Measurements from ENCODE around the gene SV2A. TPM values are rescaled to one million over a fixed set of nuclear protein-coding genes. Genes with fewer than 3 reads are reported as not detected.

Gene SV2A
- total RNA-seq, 1 experiment from 2014 or later, result 4.7 TPM

DNA sequence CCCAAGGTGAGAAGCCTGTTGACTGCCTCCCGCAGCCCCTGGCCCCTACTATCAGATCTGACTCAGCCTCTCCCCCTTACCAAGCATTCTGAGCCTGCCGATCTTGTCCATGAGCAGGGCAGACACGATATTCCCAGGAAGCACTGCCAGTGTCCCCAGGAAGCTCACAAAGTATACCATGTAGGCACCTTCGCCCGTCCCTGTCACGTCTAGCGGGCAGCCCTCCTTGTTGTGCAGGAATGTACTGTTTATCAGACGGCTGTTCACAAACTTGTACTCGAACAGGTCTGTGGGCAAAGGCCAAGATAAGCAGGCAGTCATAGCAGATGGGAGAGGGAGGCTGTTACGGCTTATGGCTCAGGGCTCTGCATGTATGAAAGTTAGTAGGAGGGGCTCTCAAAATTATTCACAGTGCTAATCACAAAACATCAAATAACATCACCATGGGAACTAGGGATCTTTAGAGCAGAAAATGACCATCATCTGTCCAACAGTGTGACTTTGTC lies 11.0 kb downstream of the SV2A start:
- Histone ChIP-seq H3K9me3 (no peaks in the 10 kb centered on the region), H3K27me3 (replicated peaks; ENCODE audit: control insufficient read depth, insufficient read depth, low read length) (no peaks in the 10 kb centered on the region), H3K4me1 (peaks cover 33% of the 10 kb centered on the region), H3K4me3 (ENCODE audit: low read depth, low read length) (no peak overlapping the region), H3K36me3 (ENCODE audit: control insufficient read depth, insufficient read depth, low read length) (no peaks in the 10 kb centered on the region)
- CTCF ChIA-PET, result no interaction called here
- intact Hi-C loops (cut with micrococcal nuclease; ENCODE audit: unreplicated experiment), result no loop called here
- no peaks in the 10 kb centered on the region for H3K27me3 Mint-ChIP-seq (ENCODE audit: insufficient read depth, unreplicated experiment)
- peaks cover 5% of the 10 kb centered on the region for H3K36me3 Mint-ChIP-seq (ENCODE audit: insufficient read depth, unreplicated experiment)
- no TSS peak for BruUV-seq (replicated peaks)
- peaks cover 37% of the 10 kb centered on the region for H3K4me1 Mint-ChIP-seq (ENCODE audit: low read depth, unreplicated experiment)
- H3K4me3 Mint-ChIP-seq (ENCODE audit: unreplicated experiment), result no peak overlapping the region
- POLR2A ChIA-PET, result no interaction called here
- H3K27ac Mint-ChIP-seq (ENCODE audit: unreplicated experiment), result peak overlapping the region; percentile 45
- TF ChIP-seq, protein P1, sequence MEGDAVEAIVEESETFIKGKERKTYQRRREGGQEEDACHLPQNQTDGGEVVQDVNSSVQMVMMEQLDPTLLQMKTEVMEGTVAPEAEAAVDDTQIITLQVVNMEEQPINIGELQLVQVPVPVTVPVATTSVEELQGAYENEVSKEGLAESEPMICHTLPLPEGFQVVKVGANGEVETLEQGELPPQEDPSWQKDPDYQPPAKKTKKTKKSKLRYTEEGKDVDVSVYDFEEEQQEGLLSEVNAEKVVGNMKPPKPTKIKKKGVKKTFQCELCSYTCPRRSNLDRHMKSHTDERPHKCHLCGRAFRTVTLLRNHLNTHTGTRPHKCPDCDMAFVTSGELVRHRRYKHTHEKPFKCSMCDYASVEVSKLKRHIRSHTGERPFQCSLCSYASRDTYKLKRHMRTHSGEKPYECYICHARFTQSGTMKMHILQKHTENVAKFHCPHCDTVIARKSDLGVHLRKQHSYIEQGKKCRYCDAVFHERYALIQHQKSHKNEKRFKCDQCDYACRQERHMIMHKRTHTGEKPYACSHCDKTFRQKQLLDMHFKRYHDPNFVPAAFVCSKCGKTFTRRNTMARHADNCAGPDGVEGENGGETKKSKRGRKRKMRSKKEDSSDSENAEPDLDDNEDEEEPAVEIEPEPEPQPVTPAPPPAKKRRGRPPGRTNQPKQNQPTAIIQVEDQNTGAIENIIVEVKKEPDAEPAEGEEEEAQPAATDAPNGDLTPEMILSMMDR (IDR thresholded peaks at IDR 0.05; ENCODE audit: insufficient read depth in 1 of 2, low read depth in 1 of 2, low read length in 1 of 2, severe bottlenecking in 1 of 2, unreplicated experiment in 1 of 2), result no peak
- H3K9me3 Mint-ChIP-seq (ENCODE audit: unreplicated experiment), result no peaks in the 10 kb centered on the region
- DNase-seq, result no peak

DNA sequence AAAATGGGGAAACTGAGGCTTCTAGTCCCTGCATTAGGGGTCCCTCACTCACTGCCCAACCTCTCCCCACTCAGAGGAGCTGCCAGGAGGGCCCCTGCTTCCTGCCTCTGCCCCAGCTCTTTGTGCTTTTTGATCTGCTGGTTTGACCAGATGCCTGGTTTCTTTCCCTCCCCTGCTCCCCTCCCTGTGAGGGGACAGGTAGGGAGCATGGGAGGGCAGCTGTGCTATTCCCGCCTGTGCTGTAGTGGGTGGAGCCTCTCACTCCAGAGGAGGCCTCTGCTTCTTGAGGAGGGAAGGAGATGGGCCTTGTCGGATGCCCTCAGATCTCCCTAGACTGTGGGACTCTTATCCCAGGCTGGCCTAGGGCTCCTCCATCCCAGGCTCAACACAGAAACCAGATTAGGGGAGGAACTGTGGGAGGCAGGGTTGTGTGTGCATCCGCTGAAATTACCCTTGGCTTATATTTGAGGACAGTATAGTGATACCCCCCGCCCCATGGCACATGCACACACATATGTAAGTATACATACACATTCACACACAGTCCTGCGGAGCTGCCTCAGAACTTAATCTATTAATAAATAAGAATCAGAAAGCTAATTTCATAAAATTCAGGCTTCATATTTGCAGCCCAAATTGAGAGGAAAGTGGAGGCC lies 13.7 kb downstream of the SV2A start:
- ChIA-PET CTCF (no interaction called here), POLR2A (interaction anchor here (1.5 kb wide), 1 partner anchor 16 kb away, joined by 10 read pairs; a partner anchor contains a TSS)
- H3K36me3 Mint-ChIP-seq (ENCODE audit: insufficient read depth, unreplicated experiment), result peaks cover 16% of the 10 kb centered on the region
- TF ChIP-seq, protein P1 (IDR thresholded peaks at IDR 0.05; ENCODE audit: insufficient read depth in 1 of 2, low read depth in 1 of 2, low read length in 1 of 2, severe bottlenecking in 1 of 2, unreplicated experiment in 1 of 2), result no peak
- H3K36me3 ChIP-seq (ENCODE audit: control insufficient read depth, insufficient read depth, low read length), result no peaks in the 10 kb centered on the region
- H3K4me1 Mint-ChIP-seq (ENCODE audit: low read depth, unreplicated experiment), result peaks cover 44% of the 10 kb centered on the region
- intact Hi-C loops (cut with micrococcal nuclease; ENCODE audit: unreplicated experiment), result no loop called here
- no TSS peak for BruUV-seq (replicated peaks)
- H3K4me1 ChIP-seq, result peaks cover 27% of the 10 kb centered on the region
- H3K27me3 ChIP-seq (replicated peaks; ENCODE audit: control insufficient read depth, insufficient read depth, low read length), result no peaks in the 10 kb centered on the region
- H3K27me3 Mint-ChIP-seq (ENCODE audit: insufficient read depth, unreplicated experiment), result no peaks in the 10 kb centered on the region
- no peaks in the 10 kb centered on the region for H3K9me3 ChIP-seq
- no peak overlapping the region for H3K4me3 Mint-ChIP-seq (ENCODE audit: unreplicated experiment)
- H3K4me3 ChIP-seq (ENCODE audit: low read depth, low read length), result no peak overlapping the region
- H3K27ac Mint-ChIP-seq (ENCODE audit: unreplicated experiment), result no peak overlapping the region
- H3K9me3 Mint-ChIP-seq (ENCODE audit: unreplicated experiment), result no peaks in the 10 kb centered on the region
- peak; percentile 55 to 66 for DNase-seq

DNA sequence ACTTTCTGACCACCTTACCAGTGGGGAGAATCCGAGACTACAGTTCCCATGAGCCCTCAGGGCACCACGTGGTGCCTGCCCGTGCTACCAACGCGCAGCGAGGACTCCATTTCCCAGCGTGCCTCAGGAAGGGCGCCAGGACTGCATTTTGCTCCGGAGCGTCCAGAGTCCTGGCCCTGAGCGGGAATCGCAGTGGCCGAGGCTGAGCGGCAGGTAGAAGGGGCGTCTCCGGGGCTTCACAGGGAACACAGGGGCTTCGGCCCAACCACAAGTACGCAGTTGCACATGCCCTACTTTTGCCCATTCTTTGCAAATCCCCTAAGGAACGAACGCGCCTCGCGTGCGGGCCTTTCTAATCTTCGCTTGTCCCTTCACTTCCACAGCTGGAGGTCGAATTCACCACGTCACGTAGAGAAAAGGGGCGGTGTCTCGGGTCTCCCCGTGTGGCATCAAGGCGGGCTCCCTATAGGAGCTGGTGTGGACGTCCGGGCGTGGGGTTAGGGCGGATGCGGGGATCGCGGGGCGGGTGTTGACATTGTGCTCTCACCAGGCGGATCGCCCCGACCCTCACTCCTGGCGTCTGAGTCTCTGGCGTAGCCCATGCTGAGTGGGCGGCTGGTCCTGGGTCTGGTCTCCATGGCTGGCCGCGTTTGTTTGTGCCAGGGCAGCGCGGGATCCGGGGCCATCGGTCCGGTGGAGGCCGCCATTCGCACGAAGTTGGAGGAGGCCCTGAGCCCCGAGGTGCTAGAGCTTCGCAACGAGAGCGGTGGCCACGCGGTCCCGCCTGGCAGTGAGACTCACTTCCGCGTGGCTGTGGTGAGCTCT lies 18.0 kb downstream of the SV2A start, which contains the start of gene BOLA1:
Gene BOLA1, plus strand, starts transcription at position 109 of the 825 bp plus-strand sequence. Its CDS starts 492 bp downstream, at position 601.
- Histone ChIP-seq H3K4me1 (peaks cover 10% of the 10 kb centered on the region), H3K9me3 (no peaks in the 10 kb centered on the region), H3K36me3 (ENCODE audit: control insufficient read depth, insufficient read depth, low read length) (no peaks in the 10 kb centered on the region), H3K27me3 (replicated peaks; ENCODE audit: control insufficient read depth, insufficient read depth, low read length) (no peaks in the 10 kb centered on the region), H3K4me3 (ENCODE audit: low read depth, low read length) (peak within 1 kb of the TSS; percentile 76)
- ChIA-PET CTCF (interaction anchor here (1.4 kb wide), 1 partner anchor 43 kb away, joined by 4 read pairs; no protein-coding TSS in a partner anchor), POLR2A (interaction anchor here (1.4 to 1.5 kb wide), 3 partner anchors 12 to 38 kb away, joined by 4 to 30 read pairs (median 6); partner anchors contain the start of gene MTMR11)
- TF ChIP-seq, protein P1 (IDR thresholded peaks at IDR 0.05; ENCODE audit: insufficient read depth in 1 of 2, low read depth in 1 of 2, low read length in 1 of 2, severe bottlenecking in 1 of 2, unreplicated experiment in 1 of 2), result peak in 1 of 2 experiments; percentile 0
- Mint-ChIP-seq H3K27ac (ENCODE audit: unreplicated experiment) (peak within 1 kb of the TSS; percentile 93), H3K4me3 (ENCODE audit: unreplicated experiment) (peak within 1 kb of the TSS; percentile 89), H3K36me3 (ENCODE audit: insufficient read depth, unreplicated experiment) (peaks cover 10% of the 10 kb centered on the region), H3K9me3 (ENCODE audit: unreplicated experiment) (no peaks in the 10 kb centered on the region), H3K4me1 (ENCODE audit: low read depth, unreplicated experiment) (peaks cover 30% of the 10 kb centered on the region), H3K27me3 (ENCODE audit: insufficient read depth, unreplicated experiment) (no peaks in the 10 kb centered on the region)
- BruUV-seq (replicated peaks), result TSS peak; percentile 43
- intact Hi-C loops (cut with micrococcal nuclease; ENCODE audit: unreplicated experiment), result loop anchor here (1.0 to 2.0 kb wide), 3 partner anchors 28 to 151 kb away; partner anchors contain the start of gene SF3B4
- DNase-seq, result peak; percentile 93 to 95
